Bladder microvascular endothelial cell (primary cell): ENCODE results near the gene PFDN6. TPM values are rescaled to one million over a fixed set of nuclear protein-coding genes. Genes with fewer than 3 reads are reported as not detected.

Experiments
- total RNA-seq: library from RNA; depleted of rRNA; stranded (reverse); fragments of >200 nt; gene quantifications from 2 replicates; pipeline ENCODE4 v1.2.3, GENCODE V29; 2014

Gene PFDN6
- total RNA-seq, result 34.9 and 35.5 TPM in 2 replicates

GRCh38 chr6:33288921-33289783 is at the start of gene PFDN6, which contains the start of gene WDR46:
TSS of gene PFDN6 (plus strand) at chr6:33289601. CDS start at chr6:33289857, 256 bp downstream.
TSS of gene WDR46 (minus strand) at chr6:33289239. CDS start at chr6:33289170, 69 bp downstream.

GRCh38 chr6:33271468-33272274 is 17.7 kb upstream of the PFDN6 start, which contains the start of the genes RPS18 and VPS52:
TSS of gene RPS18 (plus strand) at chr6:33272075. CDS start at chr6:33272120, 45 bp downstream.
TSS of gene VPS52 (minus strand) at chr6:33271876. CDS start at chr6:33271675, 201 bp downstream.

GRCh38 chr6:33276864-33277662 is 12.3 kb upstream of the PFDN6 start, which contains the start of gene B3GALT4:
TSS of gene B3GALT4 (plus strand) at chr6:33277123. CDS start at chr6:33277420, 297 bp downstream.

DNA sequence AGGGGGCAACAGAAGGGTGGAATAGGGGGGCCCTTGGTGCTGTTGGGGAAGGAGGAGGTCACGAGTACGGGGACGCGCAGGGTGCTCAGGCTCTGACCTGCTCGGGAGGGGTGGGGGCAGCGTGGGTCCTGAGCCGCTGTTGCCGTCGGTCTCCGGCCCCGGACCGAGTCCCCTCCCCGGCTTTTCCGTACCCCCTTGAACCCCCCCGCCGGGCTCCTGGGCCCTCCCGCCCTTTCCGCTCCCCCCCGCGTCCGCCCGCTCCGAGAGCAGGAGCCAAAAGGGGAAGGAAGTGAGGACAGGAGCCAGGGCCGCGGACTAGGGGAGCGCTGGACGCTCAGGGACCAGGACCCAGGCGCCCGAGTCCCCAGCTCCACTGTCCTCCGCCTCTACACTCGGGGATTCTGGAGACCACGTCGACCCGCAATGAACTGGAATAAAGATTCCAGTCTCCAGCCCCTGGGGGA is 9.4 kb downstream of the PFDN6 start, which contains the start of gene RGL2:
TSS of gene RGL2 (minus strand) at position 170 of the 464 bp plus-strand sequence. CDS start 332 bp downstream, outside the sequence.

DNA sequence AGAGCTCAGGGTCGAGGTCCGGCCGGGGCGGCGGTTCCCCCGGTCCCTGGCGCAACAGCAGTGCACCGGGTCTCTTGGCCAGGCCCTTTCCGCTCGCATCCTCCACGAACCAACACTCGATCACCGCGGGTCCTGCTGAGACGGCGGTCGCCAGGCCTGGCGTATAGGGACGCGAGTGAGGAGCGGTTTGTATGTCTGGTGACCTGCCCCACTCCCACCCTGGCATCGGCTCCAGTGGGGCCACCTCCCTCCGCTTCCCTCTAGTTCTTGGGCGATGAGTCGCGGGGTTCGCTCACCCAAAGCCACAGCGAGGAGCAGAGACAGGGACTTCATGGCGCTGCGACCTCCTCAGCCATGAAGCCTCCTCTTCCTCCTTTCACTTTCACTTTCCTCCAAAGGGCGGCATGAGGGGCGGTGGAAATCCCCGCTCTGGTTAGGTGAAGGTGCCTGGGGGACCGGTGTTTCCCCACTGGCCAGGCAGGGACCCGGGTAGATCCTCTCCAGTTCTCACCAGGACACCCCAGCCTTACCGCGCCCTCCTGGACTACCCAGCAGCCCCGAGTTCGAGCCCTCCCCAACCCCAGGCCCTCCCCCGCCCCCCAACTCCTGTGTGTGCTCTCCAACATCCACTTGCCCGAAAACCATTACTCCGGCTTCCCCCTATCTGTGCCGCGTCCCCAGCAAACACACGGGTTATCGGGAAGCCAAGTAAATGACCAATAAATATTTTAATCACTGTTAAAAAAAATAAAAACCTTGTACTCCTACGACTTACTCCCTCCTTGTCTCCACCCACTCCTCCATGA is 24.5 kb downstream of the PFDN6 start, which contains the start of gene TAPBP:
TSS of gene TAPBP (minus strand) at position 370 of the 806 bp plus-strand sequence. CDS start at position 333, 37 bp downstream.

GRCh38 chr6:33317669-33318425 is 28.4 kb downstream of the PFDN6 start, which contains the start of gene ZBTB22:
TSS of gene ZBTB22 (minus strand) at chr6:33317744. CDS start at chr6:33316916, 828 bp downstream.

Other genes with a start within 250 kb of the PFDN6 start
- 10.8 and 12.3 TPM in 2 replicates for gene HLA-DPA1, start 216.0 kb upstream of the PFDN6 start, total RNA-seq
- gene HLA-DPB1, start 213.6 kb upstream of the PFDN6 start, total RNA-seq, result 18.9 and 33.0 TPM in 2 replicates
- gene COL11A2, start 97.1 kb upstream of the PFDN6 start, total RNA-seq, result 0.16 and 0.38 TPM in 2 replicates
- 15.4 and 26.1 TPM in 2 replicates for gene RXRB, start 88.9 kb upstream of the PFDN6 start, total RNA-seq
- gene SLC39A7, start 88.7 kb upstream of the PFDN6 start, total RNA-seq, result 72.4 and 109 TPM in 2 replicates
- gene HSD17B8, start 84.9 kb upstream of the PFDN6 start, total RNA-seq, result 8.1 and 11.0 TPM in 2 replicates
- gene RING1, start 81.1 kb upstream of the PFDN6 start, total RNA-seq, result 21.0 and 31.4 TPM in 2 replicates
- 27.5 and 44.3 TPM in 2 replicates for gene VPS52, start 17.7 kb upstream of the PFDN6 start, total RNA-seq
- gene RPS18, start 17.5 kb upstream of the PFDN6 start, total RNA-seq, result 3,373 and 4,771 TPM in 2 replicates
- gene B3GALT4, start 12.5 kb upstream of the PFDN6 start, total RNA-seq, result 4.8 and 10.0 TPM in 2 replicates
- 59.7 and 74.5 TPM in 2 replicates for gene WDR46, start 362 bp upstream of the PFDN6 start, total RNA-seq
- gene RGL2, start 9.3 kb downstream of the PFDN6 start, total RNA-seq, result 39.8 and 52.5 TPM in 2 replicates
- gene TAPBP, start 24.5 kb downstream of the PFDN6 start, total RNA-seq, result 67.3 and 138 TPM in 2 replicates
- gene ZBTB22, start 28.1 kb downstream of the PFDN6 start, total RNA-seq, result 13.4 and 21.8 TPM in 2 replicates
- gene DAXX, start 33.4 kb downstream of the PFDN6 start, total RNA-seq, result 43.7 and 69.9 TPM in 2 replicates
- 14.0 and 25.6 TPM in 2 replicates for gene KIFC1, start 102.2 kb downstream of the PFDN6 start, total RNA-seq
- gene PHF1, start 121.4 kb downstream of the PFDN6 start, total RNA-seq, result 9.4 and 16.7 TPM in 2 replicates
- gene CUTA, start 128.5 kb downstream of the PFDN6 start, total RNA-seq, result 52.1 and 53.3 TPM in 2 replicates
- gene SYNGAP1, start 130.5 kb downstream of the PFDN6 start, total RNA-seq, result 1.5 and 2.6 TPM in 2 replicates
- 5.7 and 8.3 TPM in 2 replicates for gene ZBTB9, start 165.0 kb downstream of the PFDN6 start, total RNA-seq